Measurements from ENCODE around the gene HTR6. TPM values are rescaled to one million over a fixed set of nuclear protein-coding genes. Genes with fewer than 3 reads are reported as not detected.

The HTR6 gene
- total and polyA plus RNA-seq, 4 donors, result 0.18 TPM; not detected in 3

DNA sequence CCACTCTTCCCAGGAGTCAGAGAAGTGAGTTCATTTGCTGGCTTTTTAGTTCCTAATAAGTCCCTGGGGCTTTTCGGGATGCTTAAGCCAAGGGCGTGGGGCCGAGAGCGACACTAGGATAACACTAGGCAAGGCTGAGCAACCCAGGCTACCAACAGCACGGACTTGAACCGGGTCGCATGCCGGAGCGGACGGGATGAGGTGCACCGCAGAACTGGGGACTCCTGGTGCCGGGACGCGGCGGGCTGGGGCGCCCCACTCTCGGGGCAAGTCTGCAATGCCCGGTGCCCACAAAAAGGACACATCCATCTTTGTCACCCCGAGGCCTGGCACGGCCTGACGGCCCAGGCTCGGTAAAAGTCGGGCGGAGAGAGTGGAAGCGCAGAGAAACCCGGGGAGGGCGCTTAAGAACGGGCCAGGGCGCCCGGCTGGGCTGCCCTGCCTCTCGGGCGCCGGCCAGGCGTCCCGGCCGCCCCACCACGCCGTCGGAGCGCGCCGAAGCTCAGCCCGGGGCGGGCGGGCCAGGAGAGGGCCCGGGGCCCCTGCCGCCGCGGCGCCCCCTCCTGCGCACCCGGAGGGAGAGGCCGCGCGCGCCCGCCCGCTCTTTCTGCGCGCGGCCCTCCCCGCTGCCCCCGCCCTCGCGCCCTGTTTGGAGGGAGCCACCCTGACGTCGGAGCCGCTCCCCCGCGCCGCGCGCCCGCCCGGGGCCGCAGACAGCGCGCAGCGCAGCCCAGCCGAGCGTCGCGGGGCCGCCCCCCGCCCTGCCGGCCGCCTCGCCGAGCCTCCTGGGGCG, 20.9 kb upstream of the HTR6 start, which contains the start of gene NBL1:
NBL1 (plus strand) TSS at position 710 of the 793 bp plus-strand sequence. CDS start 10,720 bp downstream, outside the sequence.
- Histone ChIP-seq H3K27me3 (ENCODE audit: control insufficient read depth in 1 of 2, insufficient read depth in 2 of 2, low read length in 1 of 2) (no peaks in the 10 kb centered on the region), H3K4me3 (ENCODE audit: low read length in 2 of 2) (peak within 1 kb of the TSS; percentile 38 to 89), H3K27ac (ENCODE audit: low read depth in 1 of 2, low read length in 2 of 2) (peak within 1 kb of the TSS; percentile 73 to 78), H3K4me1 (ENCODE audit: control insufficient read depth in 1 of 2, insufficient read depth in 2 of 2, low read length in 2 of 2) (no peaks in the 10 kb centered on the region), H3K36me3 (ENCODE audit: control insufficient read depth in 1 of 2, insufficient read depth in 2 of 2, low read length in 1 of 2) (no peaks in the 10 kb centered on the region), H3K9me3 (ENCODE audit: control insufficient read depth, low read length) (no peaks in the 10 kb centered on the region)
- DNase-seq, result peak; percentile 86 to 92
- intact Hi-C loops (cut with DNase I), result loop anchor here (1.0 to 5.0 kb wide), 2 partner anchors 47 to 151 kb away; a partner anchor contains a TSS
- peak; percentile 81 for ATAC-seq (ENCODE audit: low FRiP score)
- WGBS, 2 donors, result 0% methylated on average over 44 to 90 of the region's 90 CpGs

- intact Hi-C loops (cut with DNase I), result loop anchor here (1.0 to 5.0 kb wide), 2 partner anchors 48 to 152 kb away; a partner anchor contains a TSS
- DNase-seq (no peak), ATAC-seq (ENCODE audit: low FRiP score) (no peak)
- Histone ChIP-seq H3K27ac (ENCODE audit: low read depth in 1 of 2, low read length in 2 of 2) (peak overlapping the region; percentile 20 to 78), H3K36me3 (ENCODE audit: control insufficient read depth in 1 of 2, insufficient read depth in 2 of 2, low read length in 1 of 2) (no peaks in the 10 kb centered on the region), H3K27me3 (ENCODE audit: control insufficient read depth in 1 of 2, insufficient read depth in 2 of 2, low read length in 1 of 2) (no peaks in the 10 kb centered on the region), H3K4me3 (ENCODE audit: low read length in 2 of 2) (peak overlapping the region; percentile 38 to 89), H3K4me1 (ENCODE audit: control insufficient read depth in 1 of 2, insufficient read depth in 2 of 2, low read length in 2 of 2) (no peaks in the 10 kb centered on the region), H3K9me3 (ENCODE audit: control insufficient read depth, low read length) (no peaks in the 10 kb centered on the region)
- WGBS, 2 donors, result 0 to 1% methylated on average over 36 to 51 of the region's 51 CpGs
These were observed 20.3 kb upstream of the HTR6 start for GRCh38 chr1:19644395-19644680.

- no peaks in the 10 kb centered on the region for H3K36me3 ChIP-seq (ENCODE audit: control insufficient read depth in 1 of 2, insufficient read depth in 2 of 2, low read length in 1 of 2)
- DNase-seq (peak; percentile 60 to 84), ATAC-seq (ENCODE audit: low FRiP score) (peak; percentile 30)
- H3K27me3 ChIP-seq (ENCODE audit: control insufficient read depth in 1 of 2, insufficient read depth in 2 of 2, low read length in 1 of 2), result no peaks in the 10 kb centered on the region
- 0 to 1% methylated on average over 51 to 71 of the region's 71 CpGs for WGBS, 2 donors
- H3K4me1 ChIP-seq (ENCODE audit: control insufficient read depth in 1 of 2, insufficient read depth in 2 of 2, low read length in 2 of 2), result no peaks in the 10 kb centered on the region
- H3K9me3 ChIP-seq (ENCODE audit: control insufficient read depth, low read length), result no peaks in the 10 kb centered on the region
- H3K4me3 ChIP-seq (ENCODE audit: low read length in 2 of 2), result peak overlapping the region; percentile 38 to 89
- peak overlapping the region; percentile 20 to 78 for H3K27ac ChIP-seq (ENCODE audit: low read depth in 1 of 2, low read length in 2 of 2)
- intact Hi-C loops (cut with DNase I), result loop anchor here (1.0 to 5.0 kb wide), 4 partner anchors 48 to 158 kb away; partner anchors contain the start of gene CAPZB (in 1 of the 2)
These were observed 19.8 kb upstream of the HTR6 start for GRCh38 chr1:19644681-19645410.

DNA sequence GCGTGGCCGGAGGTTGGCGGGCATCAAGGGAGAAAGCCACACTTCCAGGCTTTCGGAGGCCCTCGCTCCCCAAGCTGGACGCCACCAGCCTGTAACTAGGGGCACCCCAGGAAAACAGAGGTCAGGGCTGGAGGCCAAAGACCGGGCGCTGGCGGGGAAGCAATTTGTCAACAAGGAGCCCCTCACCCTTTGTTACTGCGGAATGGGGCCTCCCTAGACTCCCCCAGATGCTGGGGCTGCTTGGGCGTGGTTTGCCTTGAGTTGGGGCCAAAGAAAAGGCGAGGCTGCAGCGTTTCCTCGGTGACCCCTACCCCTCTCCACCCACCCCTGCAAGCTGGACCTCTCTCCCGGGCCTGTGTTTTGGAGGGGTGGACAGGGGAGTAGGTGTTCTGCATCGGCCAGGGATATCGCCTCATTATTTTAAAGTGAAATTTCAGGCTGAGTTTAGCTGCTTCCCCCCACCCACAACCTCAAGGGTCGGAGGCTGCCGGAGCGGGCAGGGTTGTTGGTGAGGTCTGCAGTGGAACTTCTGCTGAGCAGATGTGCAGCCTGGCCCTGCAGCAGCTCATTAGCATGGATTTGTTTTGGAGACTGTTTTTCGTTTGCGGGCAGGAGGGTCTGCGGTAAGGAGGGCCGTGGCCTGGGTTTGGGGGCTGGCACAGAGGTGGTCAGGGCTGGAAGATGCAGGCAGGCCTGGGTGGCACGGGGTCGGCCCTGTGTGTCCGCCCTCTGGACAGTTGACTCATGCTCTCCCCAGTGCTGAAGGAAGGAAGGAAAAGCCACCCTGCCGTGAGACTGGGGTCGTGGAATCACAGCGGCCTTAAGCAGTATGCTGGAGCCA, 19.0 kb upstream of the HTR6 start:
- ATAC-seq (ENCODE audit: low FRiP score) (peak; percentile 24), DNase-seq (peak; percentile 52 to 70)
- Histone ChIP-seq H3K4me1 (ENCODE audit: control insufficient read depth in 1 of 2, insufficient read depth in 2 of 2, low read length in 2 of 2) (no peaks in the 10 kb centered on the region), H3K27ac (ENCODE audit: low read depth in 1 of 2, low read length in 2 of 2) (peak overlapping the region in 1 of 2 donors; percentile 41), H3K27me3 (ENCODE audit: control insufficient read depth in 1 of 2, insufficient read depth in 2 of 2, low read length in 1 of 2) (no peaks in the 10 kb centered on the region), H3K9me3 (ENCODE audit: control insufficient read depth, low read length) (no peaks in the 10 kb centered on the region), H3K4me3 (ENCODE audit: low read length in 2 of 2) (peak overlapping the region; percentile 38 to 89), H3K36me3 (ENCODE audit: control insufficient read depth in 1 of 2, insufficient read depth in 2 of 2, low read length in 1 of 2) (no peaks in the 10 kb centered on the region)
- intact Hi-C loops (cut with DNase I), result loop anchor here (5.0 kb wide), 2 partner anchors 48 to 158 kb away; partner anchors contain the start of gene CAPZB (in 1 of the 2)
- 8 to 10% methylated on average over 27 to 30 of the region's 30 CpGs for WGBS, 2 donors

DNA sequence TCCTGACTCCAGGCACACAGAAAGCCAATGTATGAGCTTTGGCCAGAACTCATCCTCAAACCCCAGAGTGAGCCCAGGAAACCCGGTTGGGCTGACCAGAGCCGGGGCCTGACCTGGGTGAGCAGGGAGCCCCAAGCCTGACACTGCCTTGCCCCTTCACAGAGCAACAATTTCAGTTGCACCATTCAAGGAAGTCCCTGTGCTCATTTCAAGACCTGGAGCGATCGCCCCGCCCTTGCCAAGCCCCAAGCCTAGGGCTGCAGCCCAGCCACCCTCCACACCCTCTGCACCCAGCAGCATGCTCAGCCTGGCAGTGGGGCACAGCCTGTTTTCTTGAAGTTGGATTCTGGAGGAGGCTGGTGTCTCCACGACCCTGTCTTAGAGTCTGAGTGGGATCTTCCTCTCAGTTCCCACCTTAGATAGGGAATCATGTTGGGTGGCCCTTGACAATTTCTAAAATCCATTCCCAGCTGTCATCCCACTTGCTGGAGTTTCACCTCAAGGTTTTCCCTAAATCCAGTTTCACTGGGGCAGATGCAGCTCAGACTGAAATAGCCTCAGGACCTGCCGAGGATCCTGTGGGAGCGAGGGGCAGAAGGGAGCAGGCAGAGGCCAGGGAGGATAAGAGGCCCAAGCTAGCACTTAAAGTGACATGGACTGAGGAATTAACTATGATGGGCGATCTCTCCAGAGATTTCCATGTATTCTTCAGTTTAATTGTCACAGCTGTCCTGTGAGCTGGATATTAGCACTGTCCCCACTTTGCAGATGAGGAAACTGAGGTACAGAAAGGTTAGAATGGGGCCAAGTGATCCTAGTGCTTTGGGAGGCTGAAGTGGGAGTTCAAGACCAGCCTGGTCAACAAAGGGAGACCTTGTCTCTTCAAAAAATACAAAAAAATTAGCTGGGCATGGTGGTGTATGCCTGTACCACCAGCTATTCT, 18.0 kb upstream of the HTR6 start:
- no peak overlapping the region for H3K4me3 ChIP-seq (ENCODE audit: low read length in 2 of 2)
- H3K4me1 ChIP-seq (ENCODE audit: control insufficient read depth in 1 of 2, insufficient read depth in 2 of 2, low read length in 2 of 2), result no peaks in the 10 kb centered on the region
- WGBS, 2 donors, result 38 to 49% methylated on average over 9 of the region's 9 CpGs
- no peaks in the 10 kb centered on the region for H3K27me3 ChIP-seq (ENCODE audit: control insufficient read depth in 1 of 2, insufficient read depth in 2 of 2, low read length in 1 of 2)
- H3K27ac ChIP-seq (ENCODE audit: low read depth in 1 of 2, low read length in 2 of 2), result peak overlapping the region in 1 of 2 donors; percentile 41
- ATAC-seq (ENCODE audit: low FRiP score) (no peak), DNase-seq (peak in 1 of 2 donors; percentile 58)
- no peaks in the 10 kb centered on the region for H3K36me3 ChIP-seq (ENCODE audit: control insufficient read depth in 1 of 2, insufficient read depth in 2 of 2, low read length in 1 of 2)
- intact Hi-C loops (cut with DNase I), result loop anchor here (5.0 kb wide), 2 partner anchors 49 to 159 kb away; partner anchors contain the start of gene CAPZB (in 1 of the 2)
- H3K9me3 ChIP-seq (ENCODE audit: control insufficient read depth, low read length), result no peaks in the 10 kb centered on the region

DNA sequence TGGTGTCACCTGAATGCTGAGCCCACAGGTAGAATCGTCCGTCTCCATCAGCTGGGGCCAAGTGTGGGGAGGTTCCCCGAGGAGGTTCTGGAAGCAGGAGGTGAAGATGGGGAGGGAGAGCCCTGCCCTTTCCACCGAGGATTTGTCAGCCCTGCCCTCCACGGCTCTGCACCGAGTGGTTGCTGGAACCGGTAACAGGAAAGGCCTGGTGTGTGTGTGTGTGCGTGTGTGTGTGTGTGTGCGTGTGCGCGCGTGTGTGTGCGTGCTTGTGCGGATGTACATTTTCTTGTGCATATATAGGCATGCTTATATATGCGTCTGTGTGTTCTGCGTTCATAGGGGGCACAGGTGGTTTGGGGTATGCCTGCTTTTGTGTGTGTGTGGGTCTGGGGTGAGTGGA, 17.0 kb upstream of the HTR6 start:
- no peaks in the 10 kb centered on the region for H3K36me3 ChIP-seq (ENCODE audit: control insufficient read depth in 1 of 2, insufficient read depth in 2 of 2, low read length in 1 of 2)
- peak in 1 of 2 donors; percentile 74 for DNase-seq
- intact Hi-C loops (cut with DNase I), result loop anchor here (5.0 kb wide), 2 partner anchors 50 to 160 kb away; partner anchors contain the start of gene CAPZB (in 1 of the 2)
- H3K4me3 ChIP-seq (ENCODE audit: low read length in 2 of 2), result no peak overlapping the region
- H3K27me3 ChIP-seq (ENCODE audit: control insufficient read depth in 1 of 2, insufficient read depth in 2 of 2, low read length in 1 of 2), result no peaks in the 10 kb centered on the region
- WGBS, 2 donors, result 25 to 42% methylated on average over 16 of the region's 16 CpGs
- no peak for ATAC-seq (ENCODE audit: low FRiP score)
- no peaks in the 10 kb centered on the region for H3K4me1 ChIP-seq (ENCODE audit: control insufficient read depth in 1 of 2, insufficient read depth in 2 of 2, low read length in 2 of 2)
- peak overlapping the region in 1 of 2 donors; percentile 0 for H3K27ac ChIP-seq (ENCODE audit: low read depth in 1 of 2, low read length in 2 of 2)
- no peaks in the 10 kb centered on the region for H3K9me3 ChIP-seq (ENCODE audit: control insufficient read depth, low read length)

DNA sequence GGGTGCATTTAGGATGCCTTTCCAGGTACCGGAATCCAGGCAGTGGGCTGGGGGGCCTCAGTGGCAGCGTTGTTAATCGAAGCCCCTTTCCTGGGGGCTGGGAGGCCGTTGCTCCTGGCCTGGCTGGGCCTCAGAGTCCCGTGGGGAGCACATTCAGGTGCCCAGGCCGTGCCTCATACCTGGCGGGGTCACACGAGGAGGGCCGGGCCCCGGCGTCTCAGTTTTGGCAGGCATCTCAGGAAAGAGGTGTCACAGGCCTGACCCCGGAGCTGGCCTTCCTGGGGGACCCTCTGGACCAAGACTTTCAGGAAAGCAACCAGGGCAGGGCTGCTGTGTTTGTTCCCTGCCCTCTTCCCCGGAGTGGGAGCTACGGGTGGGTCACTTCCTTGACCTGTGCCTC, 16.4 kb upstream of the HTR6 start:
- WGBS, 2 donors, result 49 to 51% methylated on average over 14 of the region's 14 CpGs

More for the DNA sequence above, 16.4 kb upstream of the HTR6 start:
- H3K27ac ChIP-seq (ENCODE audit: low read depth in 1 of 2, low read length in 2 of 2), result peak overlapping the region in 1 of 2 donors; percentile 33
- H3K4me1 ChIP-seq (ENCODE audit: control insufficient read depth in 1 of 2, insufficient read depth in 2 of 2, low read length in 2 of 2), result no peaks in the 10 kb centered on the region
- H3K27me3 ChIP-seq (ENCODE audit: control insufficient read depth in 1 of 2, insufficient read depth in 2 of 2, low read length in 1 of 2), result no peaks in the 10 kb centered on the region
- intact Hi-C loops (cut with DNase I), result loop anchor here (5.0 kb wide), 2 partner anchors 51 to 161 kb away; partner anchors contain the start of gene CAPZB (in 1 of the 2)
- DNase-seq (no peak), ATAC-seq (ENCODE audit: low FRiP score) (no peak)
- no peaks in the 10 kb centered on the region for H3K36me3 ChIP-seq (ENCODE audit: control insufficient read depth in 1 of 2, insufficient read depth in 2 of 2, low read length in 1 of 2)
- no peaks in the 10 kb centered on the region for H3K9me3 ChIP-seq (ENCODE audit: control insufficient read depth, low read length)
- H3K4me3 ChIP-seq (ENCODE audit: low read length in 2 of 2), result no peak overlapping the region

Data from aorta (tissue), 5 donors.